Spleen (tissue), 11 donors: ENCODE measurements around the gene DLGAP3. TPM values are rescaled to one million over a fixed set of nuclear protein-coding genes. Genes with fewer than 3 reads are reported as not detected.

Source experiments
- DNase-seq: peaks from one replicate; pipeline ENCODE4 v3.0.0-alpha.2; 2020
- H3K27ac ChIP-seq, 8 donors: fragments of 200-600 bp; sonication (generic) in 7 of 8; 1 replicate in 4 of 8; 2 replicates in 4 of 8; pipeline versions ENCODE4 v1.5.0 to v1.8.0; 2016 to 2021; ENCODE audit warnings: inconsistent platforms in 4 of 8, mild to moderate bottlenecking in 4 of 8, moderate library complexity in 1 of 8
- H3K27me3 ChIP-seq, 7 donors: fragments of 200-600 bp; sonication (generic) in 6 of 7; replicated peaks in 1 of 7; 1 replicate in 4 of 7; 2 replicates in 3 of 7; pipeline versions ENCODE4 v1.5.0 to v1.8.0; 2016 to 2021; ENCODE audit warnings: inconsistent platforms in 3 of 7, mild to moderate bottlenecking in 1 of 7
- H3K36me3 ChIP-seq, 6 donors: fragments of 200-600 bp; sonication (generic) in 5 of 6; 1 replicate in 4 of 6; 2 replicates in 2 of 6; pipeline versions ENCODE4 v1.5.0 to v1.8.0; 2016 to 2021; ENCODE audit warnings: inconsistent platforms in 2 of 6
- H3K4me1 ChIP-seq, 6 donors: fragments of 200-600 bp; sonication (generic) in 5 of 6; 1 replicate in 3 of 6; 2 replicates in 3 of 6; pipeline versions ENCODE4 v1.5.0 to v1.8.0; 2016 to 2021; ENCODE audit warnings: inconsistent platforms in 3 of 6
- H3K4me3 ChIP-seq, 8 donors: fragments of 200-600 bp; sonication (generic) in 7 of 8; 1 replicate in 4 of 8; 2 replicates in 4 of 8; pipeline versions ENCODE4 v1.5.0 to v1.8.0; 2016 to 2021; ENCODE audit warnings: inconsistent platforms in 4 of 8, mild to moderate bottlenecking in 4 of 8, moderate library complexity in 2 of 8
- H3K9me3 ChIP-seq, 8 donors: fragments of 200-600 bp; sonication (generic) in 7 of 8; 1 replicate in 4 of 8; 2 replicates in 4 of 8; pipeline versions ENCODE4 v1.5.0 to v1.8.0; 2016 to 2021; ENCODE audit warnings: inconsistent platforms in 4 of 8
- CTCF ChIP-seq, 11 experiments: fragments of 200-600 bp in 7 of 11; fragments of 450-650 bp in 4 of 11; sonication (generic) in 4 of 11; IDR thresholded peaks in 8 of 11; conservative IDR thresholded peaks in 3 of 11; 1 replicate in 7 of 11; 2 replicates in 4 of 11; pipeline versions ENCODE4 v1.4.0 to v1.8.0; 2016 to 2021; ENCODE audit warnings: antibody characterized with exemption in 11 of 11, inconsistent platforms in 4 of 11, mild to moderate bottlenecking in 1 of 11
- POLR2A ChIP-seq, 3 donors: fragments of 450-650 bp; IDR thresholded peaks; one replicate each; pipeline ENCODE4 v1.5.1; 2017; ENCODE audit warnings: antibody characterized with exemption in 3 of 3, mild to moderate bottlenecking in 1 of 3
- POLR2AphosphoS5 ChIP-seq, 3 donors: sonication (generic); formaldehyde crosslinking; IDR thresholded peaks; one replicate each; pipeline ENCODE4 v1.5.1; 2017; ENCODE audit warnings: antibody characterized with exemption in 3 of 3
- WGBS, 5 donors: extraction: QIAGEN DNeasy Blood & Tissue Kit in 3 of 5; methylation state at CpG; one replicate each; pipeline versions ENCODE4 v1.1.5 to v1.1.7; 2013 to 2018; 5-methylcytosine and 5-hydroxymethylcytosine counted together
- intact Hi-C: fragments of 100-400 bp; cut with DNase I; formaldehyde crosslinking; loops from one replicate; pipeline ENCODE4 v1.15.0; 2023; ENCODE audit warnings: low total_unique reads
- polyA plus RNA-seq, 3 donors: library from polyadenylated mRNA; stranded (reverse); fragments of 200-250 nt; gene quantifications; one replicate each; pipeline ENCODE4 v1.2.1, GENCODE V29; 2013
- total RNA-seq, 7 donors: library from RNA; depleted of rRNA in 3 of 7; stranded (reverse); fragments of >200 nt in 3 of 7; fragmentation: NEBNext Ultra II Directional in 4 of 7; extraction: Animal tissue kit (Norgen Biotek cat#: 25700) in 4 of 7; gene quantifications; one replicate each; pipeline versions ENCODE4 v1.1.0 to v1.2.1, GENCODE V29; 2016 to 2021
- donor health status: healthy with polysubstance abuse.
- donor health status: DM: no; HTN: no; CAD: no; lungs with moderate emphysema.
- donor health status: DM: no; HTN: no; CAD: no.
- donor health status: Bipolar disorder and iron deficiency.
- donor health status: healthy.
- donor health status: DM: no; HTN: no; CAD: no.
- donor health status: DM: yes; HTN: yes; CAD: no.

Gene DLGAP3
- total and polyA plus RNA-seq, 10 donors = 0.54 to 4.3 (median 1.9) TPM

GRCh38 chr1:34925730-34926129, 3.7 kb downstream of the DLGAP3 start:
- no peaks in the 10 kb centered on the region for H3K36me3 ChIP-seq
- H3K9me3 ChIP-seq = no peaks in the 10 kb centered on the region
- H3K27me3 ChIP-seq = peaks cover 4 to 96% (median 52%) of the 10 kb centered on the region in 7 donors
- peaks cover 4 to 29% (median 17%) of the 10 kb centered on the region in 6 donors for H3K4me1 ChIP-seq
- DNase-seq = no peak
- intact Hi-C loops = no loop called here
- H3K27ac ChIP-seq = no peak overlapping the region
- H3K4me3 ChIP-seq = no peak overlapping the region
- TF ChIP-seq CTCF (IDR thresholded peaks at IDR 0.05 in 8 of 11, conservative IDR thresholded peaks at IDR 0.05 in 3 of 11) = no peak
- TF ChIP-seq POLR2A (IDR thresholded peaks at IDR 0.05) = no peak
- TF ChIP-seq POLR2AphosphoS5 (IDR thresholded peaks at IDR 0.05) = no peak
- WGBS, 5 donors = 75 to 96% (median 87%) methylated on average over 2 of the region's 2 CpGs

GRCh38 chr1:34924759-34925555, 4.5 kb downstream of the DLGAP3 start:
- TF ChIP-seq CTCF (IDR thresholded peaks at IDR 0.05 in 8 of 11, conservative IDR thresholded peaks at IDR 0.05 in 3 of 11) (no peak), POLR2A (IDR thresholded peaks at IDR 0.05) (no peak), POLR2AphosphoS5 (IDR thresholded peaks at IDR 0.05) (no peak)
- no peak overlapping the region for H3K4me3 ChIP-seq
- H3K9me3 ChIP-seq = no peaks in the 10 kb centered on the region
- H3K27ac ChIP-seq = no peak overlapping the region
- H3K27me3 ChIP-seq = peaks cover 3 to 89% (median 44%) of the 10 kb centered on the region in 7 donors
- no peaks in the 10 kb centered on the region for H3K36me3 ChIP-seq
- no peak for DNase-seq
- peaks cover 3 to 24% (median 14%) of the 10 kb centered on the region in 6 donors for H3K4me1 ChIP-seq
- intact Hi-C loops = no loop called here
- 4 to 6% (median 6%) methylated on average over 15 to 16 of the region's 16 CpGs for WGBS, 5 donors

- Histone ChIP-seq H3K4me3 (no peak overlapping the region), H3K9me3 (no peaks in the 10 kb centered on the region), H3K27ac (no peak overlapping the region), H3K4me1 (peaks cover 5 to 27% (median 13%) of the 10 kb centered on the region in 6 donors), H3K36me3 (no peaks in the 10 kb centered on the region), H3K27me3 (peaks cover 0 to 81% (median 31%) of the 10 kb centered on the region in 7 donors)
- DNase-seq = no peak
- intact Hi-C loops = no loop called here
- TF ChIP-seq CTCF (IDR thresholded peaks at IDR 0.05 in 8 of 11, conservative IDR thresholded peaks at IDR 0.05 in 3 of 11) (no peak), POLR2A (IDR thresholded peaks at IDR 0.05) (no peak), POLR2AphosphoS5 (IDR thresholded peaks at IDR 0.05) (no peak)
These were observed 6.0 kb downstream of the DLGAP3 start for GRCh38 chr1:34923490-34923889.

GRCh38 chr1:34918977-34919561, 10.4 kb downstream of the DLGAP3 start:
- H3K4me3 ChIP-seq = peak overlapping the region in 1 of 8 donors; percentile 44

More at GRCh38 chr1:34918977-34919561, 10.4 kb downstream of the DLGAP3 start:
- Histone ChIP-seq H3K9me3 (no peaks in the 10 kb centered on the region), H3K4me1 (peaks cover 6 to 17% (median 11%) of the 10 kb centered on the region in 6 donors), H3K27ac (no peak overlapping the region), H3K27me3 (peaks cover 0 to 37% (median 0%) of the 10 kb centered on the region in 7 donors), H3K36me3 (no peaks in the 10 kb centered on the region)
- intact Hi-C loops = no loop called here
- 13 to 29% (median 14%) methylated on average over 9 to 14 of the region's 14 CpGs for WGBS, 5 donors
- DNase-seq = no peak
- TF ChIP-seq CTCF (IDR thresholded peaks at IDR 0.05 in 8 of 11, conservative IDR thresholded peaks at IDR 0.05 in 3 of 11) (no peak), POLR2A (IDR thresholded peaks at IDR 0.05) (no peak), POLR2AphosphoS5 (IDR thresholded peaks at IDR 0.05) (no peak)
